ENCODE measurements around the gene ABCB6.
"Not testable (repeated sequence)": the region's sequence is repeated elsewhere in the genome, so short reads cannot be mapped to it uniquely, and the experiment has no call there.

ABCB6 gene

GRCh38 chr2:219218732-219219701 lies at the start of gene ABCB6:
ABCB6 (minus strand) TSS chr2:219218958; CDS start chr2:219218673, 285 bp downstream.
- H3K4me3 ChIP-seq (ENCODE audit: low read depth, low read length): peak within 1 kb of the TSS; percentile 86
- DNase-seq (ENCODE audit: low read depth): peak; percentile 62
- no peak for TF ChIP-seq CTCF (IDR thresholded peaks at IDR 0.05; ENCODE audit: low read depth, low read length, missing control alignments)

- H3K4me3 ChIP-seq (ENCODE audit: low read depth, low read length): no peak overlapping the region
- DNase-seq (ENCODE audit: low read depth): no peak
- no peak for TF ChIP-seq CTCF (IDR thresholded peaks at IDR 0.05; ENCODE audit: low read depth, low read length, missing control alignments)
Measured at GRCh38 chr2:219268294-219268693, 49.5 kb upstream of the ABCB6 start.

GRCh38 chr2:219266886-219267285 lies 48.1 kb upstream of the ABCB6 start:
- no peak for DNase-seq (ENCODE audit: low read depth)
- no peak overlapping the region for H3K4me3 ChIP-seq (ENCODE audit: low read depth, low read length)
- TF ChIP-seq CTCF (IDR thresholded peaks at IDR 0.05; ENCODE audit: low read depth, low read length, missing control alignments): no peak

GRCh38 chr2:219266232-219266631 lies 47.5 kb upstream of the ABCB6 start:
- no peak for DNase-seq (ENCODE audit: low read depth)
- no peak for TF ChIP-seq CTCF (IDR thresholded peaks at IDR 0.05; ENCODE audit: low read depth, low read length, missing control alignments)
- H3K4me3 ChIP-seq (ENCODE audit: low read depth, low read length): no peak overlapping the region

GRCh38 chr2:219261024-219261855 lies 42.5 kb upstream of the ABCB6 start:
- H3K4me3 ChIP-seq (ENCODE audit: low read depth, low read length): no peak overlapping the region
- no peak for TF ChIP-seq CTCF (IDR thresholded peaks at IDR 0.05; ENCODE audit: low read depth, low read length, missing control alignments)
- no peak for DNase-seq (ENCODE audit: low read depth)

GRCh38 chr2:219258942-219259341 lies 40.2 kb upstream of the ABCB6 start:
- not testable (repeated sequence) for DNase-seq (ENCODE audit: low read depth); H3K4me3 ChIP-seq (ENCODE audit: low read depth, low read length)

GRCh38 chr2:219254590-219255201 lies 35.9 kb upstream of the ABCB6 start:
- DNase-seq (ENCODE audit: low read depth): no peak
- H3K4me3 ChIP-seq (ENCODE audit: low read depth, low read length): peak overlapping the region; percentile 84
- TF ChIP-seq CTCF (IDR thresholded peaks at IDR 0.05; ENCODE audit: low read depth, low read length, missing control alignments): no peak

Data from GM12864 (cell line).